Stomach smooth muscle (tissue), 2 donors: Measurements from ENCODE around the gene GOLGA6L7.
"Not testable (repeated sequence)": the region's sequence is repeated elsewhere in the genome, so short reads cannot be mapped to it uniquely, and the experiment has no call there.

ENCODE experiments used
- H3K27ac ChIP-seq: one replicate; pipeline ENCODE4 v1.7.0; 2013; ENCODE audit warnings: mild to moderate bottlenecking, low read length, inconsistent platforms
- H3K27me3 ChIP-seq, 2 donors: one replicate each; pipeline ENCODE4 v1.7.0; 2013; ENCODE audit warnings: low read length in 2 of 2; ENCODE audit not compliant: insufficient read depth in 2 of 2, control insufficient read depth in 1 of 2
- H3K36me3 ChIP-seq, 2 donors: one replicate each; pipeline ENCODE4 v1.7.0; 2013; ENCODE audit warnings: low read length in 2 of 2; ENCODE audit not compliant: control insufficient read depth in 2 of 2, insufficient read depth in 2 of 2
- H3K4me1 ChIP-seq: one replicate; pipeline ENCODE4 v1.7.0; 2013; ENCODE audit warnings: low read length; ENCODE audit not compliant: control insufficient read depth, insufficient read depth
- H3K4me3 ChIP-seq, 2 donors: one replicate each; pipeline ENCODE4 v1.7.0; 2013; ENCODE audit warnings: low read length in 2 of 2
- H3K9ac ChIP-seq, 2 donors: one replicate each; pipeline ENCODE4 v1.7.0; 2013; ENCODE audit warnings: low read length in 2 of 2, mild to moderate bottlenecking in 1 of 2
- H3K9me3 ChIP-seq, 2 donors: one replicate each; pipeline ENCODE4 v1.7.0; 2013; ENCODE audit warnings: low read length in 2 of 2; ENCODE audit not compliant: control insufficient read depth in 2 of 2
- donor health status: healthy.
- donor health status: Pancreatic carcinoma.

The GOLGA6L7 gene

DNA sequence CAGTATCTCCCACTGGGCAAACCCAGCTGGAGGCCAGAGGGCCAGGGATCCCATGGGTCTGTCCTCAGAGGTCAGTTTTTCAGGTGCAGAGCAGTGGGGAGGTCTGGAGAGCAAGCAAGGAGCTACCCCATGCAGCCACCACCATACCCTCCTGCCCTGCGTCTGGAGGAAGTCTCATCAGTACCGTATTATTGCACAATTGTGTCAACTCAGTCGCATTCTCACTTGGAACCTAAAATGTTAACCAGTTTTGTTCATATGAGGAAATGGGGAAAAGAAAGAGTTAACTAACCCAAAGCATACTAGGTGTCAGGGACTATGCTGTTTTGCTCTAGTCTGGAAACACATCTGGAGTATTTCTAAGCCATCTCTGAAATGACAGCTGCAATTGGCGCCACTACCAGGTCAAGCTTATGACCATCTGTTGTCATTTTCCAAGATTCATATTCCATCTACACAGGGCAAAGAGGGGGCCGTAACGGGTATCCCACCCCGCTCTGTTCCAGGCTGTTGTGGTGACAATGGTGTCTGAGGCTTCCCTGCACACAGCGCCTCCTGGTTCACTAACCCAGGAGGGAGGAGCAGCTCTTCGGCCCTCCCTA lies 20.4 kb upstream of the GOLGA6L7 start:
- Histone ChIP-seq H3K27ac (no peak overlapping the region), H3K27me3 (no peaks in the 10 kb centered on the region), H3K9me3 (peaks cover 0 to 3% of the 10 kb centered on the region in 2 donors), H3K4me1 (no peaks in the 10 kb centered on the region), H3K36me3 (no peaks in the 10 kb centered on the region), H3K9ac (no peak overlapping the region), H3K4me3 (no peak overlapping the region)

DNA sequence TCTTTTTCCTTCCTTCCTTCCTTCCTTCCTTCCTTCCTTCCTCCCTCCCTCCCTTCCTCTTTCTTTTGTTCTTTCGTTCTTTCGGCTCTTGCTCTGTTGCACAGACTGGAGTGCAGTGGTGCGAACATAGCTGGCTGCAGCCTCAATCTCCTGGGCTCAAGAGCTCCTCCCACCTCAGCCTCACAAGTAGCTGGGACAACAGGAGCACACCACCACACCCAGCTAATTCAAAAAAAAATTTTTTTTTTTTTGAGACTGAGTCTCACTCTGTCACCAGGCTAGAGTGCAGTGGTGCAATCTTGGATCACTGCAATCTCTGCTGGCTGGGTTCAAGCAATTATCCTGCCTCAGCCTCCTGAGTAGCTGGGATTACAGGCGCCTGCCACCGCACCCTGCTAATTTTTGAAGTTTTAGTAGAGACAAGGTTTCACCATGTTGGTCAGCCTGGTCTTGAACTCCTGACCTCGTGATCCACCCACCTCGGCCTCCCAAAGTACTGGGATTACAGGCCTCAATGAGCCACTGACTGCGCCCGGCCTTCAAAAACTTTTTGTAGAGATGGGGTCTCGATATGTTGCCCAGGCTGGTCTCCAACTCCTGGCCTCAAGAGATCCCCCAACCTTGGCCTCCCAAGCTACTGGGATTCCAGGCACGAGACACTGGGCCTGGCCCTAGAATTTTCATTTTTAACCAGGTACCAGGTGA lies 13.3 kb upstream of the GOLGA6L7 start:
- not testable (repeated sequence) for H3K9ac ChIP-seq, H3K36me3 ChIP-seq, H3K27ac ChIP-seq, H3K9me3 ChIP-seq, H3K4me3 ChIP-seq, H3K4me1 ChIP-seq, H3K27me3 ChIP-seq

- Histone ChIP-seq H3K4me1 (no peaks in the 10 kb centered on the region), H3K9ac (no peak overlapping the region), H3K9me3 (no peaks in the 10 kb centered on the region), H3K36me3 (no peaks in the 10 kb centered on the region), H3K4me3 (no peak overlapping the region), H3K27me3 (no peaks in the 10 kb centered on the region), H3K27ac (no peak overlapping the region)
Measured at GRCh38 chr15:28861031-28861534, 12.6 kb upstream of the GOLGA6L7 start.

DNA sequence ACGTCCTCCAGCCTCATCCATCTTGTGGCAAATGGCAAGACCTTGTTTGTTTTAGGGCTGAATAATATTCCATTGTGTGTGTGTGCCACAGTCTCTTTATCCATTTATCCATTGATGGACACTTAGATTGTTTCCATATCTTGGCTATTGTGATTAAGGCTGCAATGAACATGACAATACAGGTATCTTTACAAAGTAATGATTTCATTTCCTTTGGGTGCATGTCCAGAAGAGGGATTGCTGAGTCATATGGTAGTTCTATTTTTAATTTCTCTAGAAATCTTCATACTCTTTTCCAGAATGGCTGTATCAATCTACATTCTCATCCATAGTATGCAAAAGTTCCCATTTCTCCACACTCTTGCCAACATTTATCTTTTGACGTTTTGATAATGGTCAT lies 6.1 kb upstream of the GOLGA6L7 start:
- H3K9ac ChIP-seq, H3K27ac ChIP-seq, H3K4me3 ChIP-seq, H3K27me3 ChIP-seq, H3K9me3 ChIP-seq, H3K4me1 ChIP-seq, H3K36me3 ChIP-seq: not testable (repeated sequence)

DNA sequence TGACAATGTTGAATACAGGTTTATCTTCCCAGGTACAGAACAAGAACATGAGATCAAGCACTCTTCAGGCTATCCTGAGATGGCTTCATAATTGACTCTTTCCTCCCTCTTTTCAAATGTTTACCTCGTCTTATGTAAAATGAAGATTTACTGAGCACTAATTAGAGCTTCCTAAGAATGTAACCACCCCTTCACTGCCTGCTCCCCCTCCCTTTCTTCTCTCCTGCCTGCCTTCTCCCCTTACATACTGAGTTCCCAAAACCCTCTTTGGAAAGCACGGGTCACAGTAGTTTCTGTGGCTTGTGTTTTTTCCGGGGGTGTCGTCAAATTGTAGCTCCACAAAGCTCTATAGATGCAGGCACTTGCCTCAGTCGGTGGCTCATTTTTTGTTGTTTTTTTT lies 5.2 kb upstream of the GOLGA6L7 start:
- H3K4me1 ChIP-seq, H3K27ac ChIP-seq, H3K36me3 ChIP-seq, H3K9me3 ChIP-seq, H3K27me3 ChIP-seq, H3K9ac ChIP-seq, H3K4me3 ChIP-seq: not testable (repeated sequence)

DNA sequence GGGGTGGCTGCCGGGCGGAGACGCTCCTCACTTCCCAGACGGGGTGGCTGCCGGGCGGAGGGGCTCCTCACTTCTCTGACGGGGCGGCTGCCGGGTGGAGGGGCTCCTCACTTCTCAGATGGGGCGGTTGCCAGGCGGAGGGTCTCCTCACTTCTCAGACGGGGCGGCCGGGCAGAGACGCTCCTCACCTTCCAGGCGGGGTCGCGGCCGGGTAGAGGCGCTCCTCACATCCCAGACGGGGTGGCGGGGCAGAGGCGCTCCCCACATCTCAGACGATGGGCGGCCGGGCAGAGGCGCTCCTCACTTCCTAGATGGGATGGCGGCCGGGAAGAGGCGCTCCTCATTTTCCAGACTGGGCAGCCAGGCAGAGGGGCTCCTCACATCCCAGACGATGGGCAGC lies 1.3 kb upstream of the GOLGA6L7 start:
- H3K27me3 ChIP-seq, H3K9me3 ChIP-seq, H3K4me1 ChIP-seq, H3K36me3 ChIP-seq, H3K4me3 ChIP-seq, H3K27ac ChIP-seq, H3K9ac ChIP-seq: not testable (repeated sequence)

DNA sequence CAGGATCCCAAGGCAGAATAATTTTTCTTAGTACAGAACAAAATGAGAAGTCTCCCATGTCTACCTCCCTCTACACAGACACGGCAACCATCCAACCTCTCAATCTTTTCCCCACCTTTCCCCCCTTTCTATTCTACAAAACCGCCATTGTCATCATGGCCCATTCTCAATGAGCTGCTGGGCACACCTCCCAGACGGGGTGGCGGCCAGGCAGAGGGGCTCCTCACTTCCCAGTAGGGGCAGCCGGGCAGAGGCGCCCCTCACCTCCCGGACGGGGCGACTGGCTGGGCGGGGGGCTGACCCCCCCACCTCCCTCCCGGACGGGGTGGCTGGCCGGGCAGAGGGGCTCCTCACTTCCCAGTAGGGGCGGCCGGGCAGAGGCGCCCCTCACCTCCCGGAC lies 827 bp upstream of the GOLGA6L7 start:
- not testable (repeated sequence) for H3K27me3 ChIP-seq, H3K27ac ChIP-seq, H3K4me1 ChIP-seq, H3K9ac ChIP-seq, H3K36me3 ChIP-seq, H3K4me3 ChIP-seq, H3K9me3 ChIP-seq

- H3K4me1 ChIP-seq, H3K9ac ChIP-seq, H3K36me3 ChIP-seq, H3K4me3 ChIP-seq, H3K27ac ChIP-seq, H3K27me3 ChIP-seq, H3K9me3 ChIP-seq: not testable (repeated sequence)
Measured at GRCh38 chr15:28847959-28848358, 485 bp downstream of the GOLGA6L7 start.

DNA sequence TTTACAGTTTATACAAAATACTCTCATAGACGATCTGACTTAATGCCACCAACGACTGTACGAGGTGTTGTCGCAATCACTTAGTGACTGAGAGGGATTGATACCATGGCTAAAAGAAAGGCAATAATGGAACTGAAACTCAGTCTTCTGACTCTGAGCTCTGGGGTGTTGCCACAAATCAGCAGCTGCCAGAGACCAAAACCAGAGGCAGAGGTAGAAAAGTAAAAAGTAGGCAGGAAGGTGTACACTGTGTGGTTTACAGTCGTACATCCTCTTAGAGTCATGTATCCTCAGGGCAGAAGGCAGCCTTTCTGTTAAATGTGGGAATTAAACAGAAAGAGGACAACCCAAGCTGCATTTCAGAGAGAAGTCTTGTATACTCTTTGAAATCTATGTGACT lies 1.2 kb downstream of the GOLGA6L7 start:
- H3K4me3 ChIP-seq, H3K36me3 ChIP-seq, H3K27ac ChIP-seq, H3K4me1 ChIP-seq, H3K9me3 ChIP-seq, H3K9ac ChIP-seq, H3K27me3 ChIP-seq: not testable (repeated sequence)

GRCh38 chr15:28844147-28844546 lies 4.3 kb downstream of the GOLGA6L7 start:
- not testable (repeated sequence) for H3K9me3 ChIP-seq, H3K4me1 ChIP-seq, H3K27ac ChIP-seq, H3K27me3 ChIP-seq, H3K9ac ChIP-seq, H3K4me3 ChIP-seq, H3K36me3 ChIP-seq

DNA sequence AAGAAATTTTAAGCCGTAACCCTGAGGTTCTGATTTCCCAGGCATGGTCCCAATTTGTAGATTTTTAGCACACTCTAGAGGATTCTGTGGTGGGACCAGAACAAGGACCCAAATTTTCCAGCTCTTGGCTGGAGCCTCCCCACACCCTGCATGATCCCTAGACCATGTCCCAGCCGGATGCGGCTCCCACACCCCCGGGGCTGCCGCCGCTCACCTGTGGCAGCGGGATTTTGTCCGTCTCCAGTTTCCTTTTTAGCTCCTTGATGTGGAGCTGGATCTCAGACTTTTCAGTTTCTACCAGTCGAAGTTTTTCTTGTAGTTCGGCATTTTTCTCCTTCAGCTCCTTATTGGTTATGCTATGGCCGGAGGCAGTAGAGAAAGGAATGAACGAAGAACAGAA lies 4.9 kb downstream of the GOLGA6L7 start:
- H3K4me3 ChIP-seq, H3K36me3 ChIP-seq, H3K27ac ChIP-seq, H3K27me3 ChIP-seq, H3K9me3 ChIP-seq, H3K9ac ChIP-seq, H3K4me1 ChIP-seq: not testable (repeated sequence)
